HEK293T (cell line): ENCODE results near the gene ATP8A2.

Source experiments
- ARNT ChIP-seq: fragments of 450-650 bp; IDR thresholded peaks from 2 replicates; pipeline ENCODE4 v1.6.1; 2017; ENCODE audit warnings: mild to moderate bottlenecking
- ELF4 ChIP-seq: fragments of 450-650 bp; IDR thresholded peaks from 2 replicates; pipeline ENCODE4 v1.6.1; 2017; ENCODE audit warnings: antibody characterized with exemption
- FOXK2 ChIP-seq: fragments of 450-650 bp; IDR thresholded peaks from 2 replicates; pipeline ENCODE4 v1.6.1; 2016; ENCODE audit warnings: mild to moderate bottlenecking
- FOXM1 ChIP-seq: fragments of 450-650 bp; IDR thresholded peaks from 2 replicates; pipeline ENCODE4 v1.6.1; 2017; ENCODE audit warnings: mild to moderate bottlenecking, borderline replicate concordance
- HDGF ChIP-seq: fragments of 450-650 bp; IDR thresholded peaks from 2 replicates; pipeline ENCODE4 v1.6.1; 2017; ENCODE audit warnings: antibody characterized with exemption, borderline replicate concordance
- LEF1 ChIP-seq: fragments of 450-650 bp; IDR thresholded peaks from 2 replicates; pipeline ENCODE4 v1.6.1; 2017; ENCODE audit warnings: mild to moderate bottlenecking, borderline replicate concordance
- NFRKB ChIP-seq: fragments of 450-650 bp; IDR thresholded peaks from 2 replicates; pipeline ENCODE4 v1.6.1; 2016; ENCODE audit warnings: mild to moderate bottlenecking, moderate library complexity
- SP1 ChIP-seq: fragments of 450-650 bp; IDR thresholded peaks from 2 replicates; pipeline ENCODE4 v1.6.1; 2017
- SUZ12 ChIP-seq: fragments of 450-650 bp; IDR thresholded peaks from 2 replicates; pipeline ENCODE4 v1.6.1; 2016; ENCODE audit warnings: mild to moderate bottlenecking
- TARDBP ChIP-seq: fragments of 450-650 bp; IDR thresholded peaks from 2 replicates; pipeline ENCODE4 v1.6.1; 2016
- ZNF384 ChIP-seq: fragments of 450-650 bp; IDR thresholded peaks from 2 replicates; pipeline ENCODE4 v1.6.1; 2016

DNA sequence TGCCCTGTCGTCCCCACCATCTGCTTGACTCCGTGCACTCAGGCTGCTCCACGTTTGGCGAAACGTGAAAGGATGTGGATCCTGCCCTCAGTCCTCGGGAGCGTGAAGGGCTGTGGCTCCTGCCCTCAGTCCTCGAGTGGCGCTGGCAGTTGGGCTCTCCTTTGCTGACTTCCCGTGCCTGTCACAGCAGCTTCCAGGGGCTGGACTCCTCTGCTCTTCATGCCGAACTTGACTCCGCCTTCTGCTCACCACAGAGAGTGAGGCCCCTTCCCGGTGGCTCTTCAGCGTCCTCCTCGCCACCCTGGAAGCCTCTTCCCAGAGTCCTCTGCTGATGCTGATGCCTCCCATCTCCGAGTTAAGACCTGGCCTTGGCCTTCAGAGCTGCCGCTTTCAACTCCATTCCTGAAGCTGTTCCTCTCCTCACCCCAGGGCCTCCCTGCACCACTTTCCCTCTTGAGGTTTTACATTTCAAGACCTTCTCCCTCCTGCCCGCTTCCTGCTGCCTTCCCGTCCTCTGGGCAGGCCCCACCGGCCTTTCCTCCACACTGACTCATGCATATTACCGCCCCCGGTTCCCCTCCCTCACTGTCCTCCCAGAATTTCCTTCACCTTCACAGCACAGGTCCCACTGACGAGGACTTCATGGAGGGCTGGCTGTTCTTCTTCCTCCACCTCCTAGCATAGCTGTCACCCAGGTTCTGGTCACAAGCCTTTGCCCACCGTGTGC is 568.4 kb downstream of the ATP8A2 start:
- TF ChIP-seq SP1 (no peak), HDGF (no peak), ZNF384 (no peak), ARNT (no peak), SUZ12 (no peak), FOXM1 (no peak), FOXK2 (no peak), TARDBP (no peak), NFRKB (no peak), LEF1 (no peak), ELF4 (no peak)
